SK-N-SH (cell line): Measurements from ENCODE around the gene PLEKHG3.

Experiments
- EP300 ChIP-seq, 2 experiments: IDR thresholded peaks; 2 replicates each; pipeline versions ENCODE4 v1.4.0 to v1.6.1; 2012; ENCODE audit warnings: borderline replicate concordance in 1 of 2, low read depth in 1 of 2, low read length in 1 of 2
- RFX5 ChIP-seq: IDR thresholded peaks from 2 replicates; pipeline ENCODE4 v1.6.1; 2012; ENCODE audit warnings: mild to moderate bottlenecking, improper control_type of control experiment, low read length
- TAF1 ChIP-seq: IDR thresholded peaks from 2 replicates; pipeline ENCODE4 v1.6.1; 2012; ENCODE audit warnings: low read depth, mild to moderate bottlenecking, low read length, moderate library complexity, borderline replicate concordance
- YY1 ChIP-seq: IDR thresholded peaks from 2 replicates; pipeline ENCODE4 v1.4.0; 2012; ENCODE audit warnings: low read depth, mild to moderate bottlenecking
- TF ChIP-seq, protein P1 (sequence below): fragments of 200-600 bp; sonication (generic); IDR thresholded peaks from 2 replicates; pipeline ENCODE4 v1.6.1; 2017; ENCODE audit warnings: antibody characterized with exemption, mild to moderate bottlenecking, moderate library complexity

DNA sequence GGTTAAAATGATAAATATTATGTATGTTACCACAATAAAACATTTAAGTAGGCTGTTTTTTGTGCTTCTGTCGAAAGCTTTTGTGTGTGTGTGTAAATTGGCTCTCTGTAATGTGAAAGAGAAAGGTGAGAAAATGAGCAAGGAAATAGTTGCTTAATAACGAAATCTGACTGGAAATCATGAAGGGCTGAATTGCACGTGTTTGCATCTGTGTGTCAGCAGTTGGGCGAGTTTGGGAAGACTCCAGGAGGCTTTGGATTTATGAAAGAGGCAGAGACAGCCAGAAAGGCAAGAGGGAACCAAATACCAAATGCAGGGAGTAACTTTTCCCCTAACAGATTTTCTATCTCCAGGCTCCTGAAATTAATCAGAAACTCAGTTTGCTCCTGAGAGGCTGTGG, 47.2 kb upstream of the PLEKHG3 start:
- TF ChIP-seq, protein P1, sequence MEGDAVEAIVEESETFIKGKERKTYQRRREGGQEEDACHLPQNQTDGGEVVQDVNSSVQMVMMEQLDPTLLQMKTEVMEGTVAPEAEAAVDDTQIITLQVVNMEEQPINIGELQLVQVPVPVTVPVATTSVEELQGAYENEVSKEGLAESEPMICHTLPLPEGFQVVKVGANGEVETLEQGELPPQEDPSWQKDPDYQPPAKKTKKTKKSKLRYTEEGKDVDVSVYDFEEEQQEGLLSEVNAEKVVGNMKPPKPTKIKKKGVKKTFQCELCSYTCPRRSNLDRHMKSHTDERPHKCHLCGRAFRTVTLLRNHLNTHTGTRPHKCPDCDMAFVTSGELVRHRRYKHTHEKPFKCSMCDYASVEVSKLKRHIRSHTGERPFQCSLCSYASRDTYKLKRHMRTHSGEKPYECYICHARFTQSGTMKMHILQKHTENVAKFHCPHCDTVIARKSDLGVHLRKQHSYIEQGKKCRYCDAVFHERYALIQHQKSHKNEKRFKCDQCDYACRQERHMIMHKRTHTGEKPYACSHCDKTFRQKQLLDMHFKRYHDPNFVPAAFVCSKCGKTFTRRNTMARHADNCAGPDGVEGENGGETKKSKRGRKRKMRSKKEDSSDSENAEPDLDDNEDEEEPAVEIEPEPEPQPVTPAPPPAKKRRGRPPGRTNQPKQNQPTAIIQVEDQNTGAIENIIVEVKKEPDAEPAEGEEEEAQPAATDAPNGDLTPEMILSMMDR = no peak
- no peak for TF ChIP-seq YY1
- TF ChIP-seq TAF1 = no peak
- no peak for TF ChIP-seq EP300 (IDR thresholded peaks at IDR 0.05; ENCODE audit: borderline replicate concordance in 1 of 2, low read depth in 1 of 2, low read length in 1 of 2)
- no peak for TF ChIP-seq RFX5
